GM15510 (cell line): Measurements from ENCODE around the gene WDR82.

Experiments used
- POLR2A ChIP-seq: IDR thresholded peaks from 3 replicates; pipeline ENCODE4 v1.6.1; 2011; ENCODE audit warnings: borderline replicate concordance; ENCODE audit not compliant: insufficient read length; ENCODE audit errors: extremely low read depth

Gene WDR82

DNA sequence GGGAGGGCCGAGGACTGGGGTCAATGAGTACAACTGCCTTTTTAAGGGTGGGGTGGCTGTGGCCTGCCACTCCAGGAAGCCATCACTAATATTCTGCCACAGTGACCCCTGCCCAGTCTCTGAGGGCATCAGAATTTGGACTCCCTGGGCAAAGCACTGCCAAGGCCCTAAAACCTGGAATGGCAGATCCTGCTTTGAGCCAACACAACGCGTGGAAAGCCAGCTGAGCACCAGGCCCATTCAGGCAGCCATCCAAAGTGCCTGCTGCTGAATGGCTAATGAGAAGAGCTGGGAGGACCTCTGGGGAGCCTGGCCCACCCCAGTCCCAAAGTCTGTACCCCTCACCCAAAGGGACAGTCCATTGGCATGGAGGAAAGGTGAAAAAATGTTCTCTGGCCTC lies 44.5 kb downstream of the WDR82 start:
- no peak for TF ChIP-seq POLR2A

DNA sequence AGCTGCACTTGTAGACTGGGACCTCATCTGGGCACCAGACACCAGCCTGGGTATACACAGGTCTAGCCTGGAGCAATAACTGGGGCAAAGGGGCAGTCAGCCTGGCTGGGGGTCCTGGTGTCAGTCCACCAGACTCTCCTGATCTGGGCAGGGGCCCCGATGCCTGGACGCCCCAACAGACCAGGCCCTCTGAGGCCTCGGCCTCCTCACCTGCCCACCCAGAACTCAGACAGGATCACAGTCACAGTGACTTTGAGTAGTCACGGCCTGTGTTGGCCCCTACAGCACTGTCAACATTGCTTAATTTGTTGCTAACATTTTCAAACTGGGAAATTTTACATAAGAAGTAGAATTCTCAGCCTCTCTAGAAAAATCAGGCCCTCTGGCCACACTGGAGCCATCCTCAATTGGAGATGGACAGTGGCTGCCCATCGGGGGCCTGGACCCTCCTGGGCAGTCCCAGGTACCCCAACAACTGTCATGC lies 45.3 kb downstream of the WDR82 start:
- TF ChIP-seq POLR2A, result no peak

DNA sequence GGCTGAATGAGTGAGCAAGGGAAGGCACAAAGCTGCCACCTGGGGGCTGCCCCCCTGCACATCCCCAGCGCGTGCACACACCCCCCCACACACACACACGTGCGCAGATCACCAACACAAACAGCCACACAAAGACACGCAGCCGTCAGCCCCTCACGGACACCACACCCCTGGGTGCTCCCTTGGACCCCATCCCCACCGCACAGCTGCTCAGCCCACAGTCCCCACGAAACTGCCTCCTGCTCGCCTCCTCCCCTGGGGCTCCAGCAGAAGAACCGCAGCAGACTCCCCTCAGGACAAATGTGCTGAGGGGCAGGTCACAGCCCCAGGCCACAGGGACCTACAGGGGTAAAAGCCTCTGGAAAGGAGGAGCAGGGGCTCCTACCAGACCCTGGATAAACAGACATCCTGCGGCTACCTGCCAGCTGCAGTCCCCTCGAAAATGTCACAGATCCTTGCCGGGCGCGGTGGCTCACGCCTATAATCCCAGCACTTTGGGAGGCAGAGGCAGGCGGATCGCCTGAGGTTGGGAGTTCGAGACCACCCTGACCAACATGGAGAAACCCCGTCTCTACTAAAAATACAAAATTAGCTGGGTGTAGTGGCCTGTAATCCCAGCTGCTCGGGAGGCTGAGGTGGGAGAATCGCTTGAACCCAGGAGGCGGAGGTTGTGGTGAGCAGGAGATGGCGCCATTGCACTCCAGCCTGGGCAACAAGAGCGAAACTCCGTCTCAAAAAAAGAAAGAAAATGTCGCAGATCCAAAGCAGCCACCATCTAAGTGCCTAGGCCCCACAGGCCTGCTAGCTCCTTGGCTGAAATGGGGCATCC lies 46.0 kb downstream of the WDR82 start:
- no peak for TF ChIP-seq POLR2A

DNA sequence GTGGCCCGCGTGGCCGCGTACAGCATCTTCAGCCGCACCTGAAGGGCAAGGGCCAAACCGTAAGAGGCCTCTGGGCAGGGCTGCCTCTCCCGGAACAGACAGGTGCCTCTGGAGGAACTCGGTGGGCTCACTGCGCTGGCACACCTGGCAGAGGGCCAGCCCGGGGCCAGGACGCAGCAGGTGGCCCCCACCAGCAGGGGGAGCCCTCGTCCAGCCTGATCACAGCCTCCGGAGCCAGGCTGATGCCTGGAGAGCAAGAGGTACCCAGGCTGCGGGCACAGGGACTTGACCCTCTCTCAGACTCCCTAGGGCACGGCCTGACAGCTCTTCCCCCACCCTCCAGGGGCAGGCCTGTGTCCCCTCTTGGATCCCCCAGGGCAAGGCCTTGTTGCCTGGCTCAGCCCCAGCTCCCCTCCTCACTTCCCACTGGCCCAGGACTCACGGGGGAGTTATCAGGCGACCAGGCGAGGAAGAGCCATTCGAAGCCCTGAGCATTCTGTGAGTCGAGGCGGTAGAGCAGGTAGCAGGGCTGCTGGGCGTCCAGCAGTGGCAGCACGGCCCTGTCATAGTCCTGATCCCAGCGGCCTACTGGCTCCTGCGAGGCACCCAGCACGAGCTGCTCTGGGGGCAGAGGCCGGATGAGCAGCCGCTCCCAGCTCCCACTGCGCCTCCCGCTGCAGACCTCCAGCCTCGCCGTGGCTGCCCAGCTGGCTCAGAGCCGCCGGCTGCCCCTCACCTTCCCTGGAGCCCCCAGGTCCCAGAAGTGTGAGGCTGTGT lies 46.8 kb downstream of the WDR82 start:
- no peak for TF ChIP-seq POLR2A

DNA sequence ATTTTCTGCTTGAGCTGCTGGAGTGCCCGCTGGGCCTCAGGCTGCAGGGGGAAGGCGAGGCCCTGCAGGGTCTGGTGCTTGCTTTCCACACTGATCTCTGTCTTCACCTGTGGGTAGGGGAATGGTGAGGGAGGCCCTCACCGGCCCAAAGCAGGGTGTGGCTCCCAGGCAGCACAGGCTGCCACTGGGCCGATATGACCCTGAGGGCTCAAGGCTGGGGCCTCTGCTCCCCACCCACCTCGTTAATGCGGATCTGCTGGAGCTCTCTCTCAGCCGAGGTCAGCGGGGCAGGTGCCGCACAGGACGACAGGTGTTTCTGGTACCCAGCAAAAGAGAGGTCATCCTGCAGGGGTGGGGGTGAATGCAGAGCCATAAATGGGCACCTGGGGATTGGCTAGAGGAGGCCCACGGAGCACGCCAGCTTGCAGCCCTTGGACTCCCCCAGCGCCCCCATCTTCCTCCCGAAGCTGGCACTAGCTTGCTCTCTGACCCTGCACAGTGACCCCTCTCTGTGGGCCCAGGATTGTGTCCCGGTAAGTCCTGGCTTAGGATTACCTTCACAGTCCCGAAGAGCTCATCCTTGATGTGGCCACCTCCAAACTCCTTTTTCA lies 47.5 kb downstream of the WDR82 start:
- TF ChIP-seq POLR2A, result no peak

DNA sequence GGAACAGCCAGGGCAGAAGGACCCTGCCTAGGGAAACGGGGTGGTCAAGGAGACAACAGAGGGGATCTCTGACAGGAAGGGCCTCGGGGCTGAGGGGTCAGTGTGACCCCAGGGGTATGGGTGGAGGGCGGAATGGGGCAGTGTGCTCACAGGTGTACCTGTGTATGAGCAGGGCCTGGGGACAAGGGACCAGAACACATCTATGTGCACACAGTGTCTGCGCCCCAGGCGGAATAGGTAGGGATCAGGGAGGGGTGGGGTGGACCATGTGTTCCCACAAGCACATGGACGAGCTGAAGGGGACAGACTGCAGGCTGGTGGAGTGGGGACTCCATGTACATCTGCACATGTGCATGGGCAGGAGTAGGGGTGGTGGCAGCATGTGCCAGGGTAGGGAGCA lies 48.0 kb downstream of the WDR82 start:
- no peak for TF ChIP-seq POLR2A

DNA sequence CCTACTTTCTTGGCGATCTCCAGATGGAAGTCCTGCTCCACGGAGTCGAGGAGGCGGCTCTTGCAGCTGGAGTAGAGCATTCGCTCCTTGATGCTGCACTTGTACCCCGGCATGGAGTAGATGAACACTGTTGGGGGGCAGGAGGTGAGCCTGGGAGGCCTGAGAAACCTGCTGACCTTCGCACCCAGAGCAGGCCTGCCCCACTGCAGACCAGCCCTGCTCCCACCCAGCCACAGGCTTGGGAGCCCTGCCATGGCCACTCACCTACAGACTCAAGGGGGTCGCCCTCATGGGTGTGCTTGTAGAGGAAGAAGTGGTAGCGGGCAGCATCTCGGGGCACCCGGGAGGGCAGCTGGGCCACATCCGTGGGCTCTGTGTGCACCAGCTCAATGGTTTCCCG lies 48.8 kb downstream of the WDR82 start:
- TF ChIP-seq POLR2A, result no peak

DNA sequence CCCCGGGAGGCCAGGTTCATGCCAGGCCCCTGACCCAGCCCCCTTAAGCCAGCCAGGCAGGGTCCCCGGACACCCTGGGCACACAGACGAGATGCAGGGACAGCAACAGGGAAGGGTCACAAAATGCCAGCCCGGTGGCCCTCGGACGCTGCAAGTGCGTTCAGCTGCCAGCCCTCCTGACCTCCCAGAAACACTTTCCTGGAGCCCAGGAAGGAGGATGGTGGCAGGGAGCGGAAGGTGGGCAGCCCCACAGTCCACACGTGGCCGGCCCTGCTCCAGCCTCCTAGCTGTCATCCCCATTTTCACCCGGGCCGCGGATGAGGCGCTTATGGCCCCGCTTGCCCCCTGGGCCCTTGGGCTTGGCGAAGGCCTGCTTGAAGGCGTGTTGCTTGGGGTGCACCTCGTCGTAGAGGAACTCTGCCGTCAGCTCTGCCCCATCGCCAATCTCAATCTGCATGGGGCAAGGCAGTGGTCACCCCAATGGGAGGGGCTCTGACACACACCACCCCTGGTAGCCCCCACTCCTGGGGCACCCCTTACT lies 49.6 kb downstream of the WDR82 start:
- no peak for TF ChIP-seq POLR2A

DNA sequence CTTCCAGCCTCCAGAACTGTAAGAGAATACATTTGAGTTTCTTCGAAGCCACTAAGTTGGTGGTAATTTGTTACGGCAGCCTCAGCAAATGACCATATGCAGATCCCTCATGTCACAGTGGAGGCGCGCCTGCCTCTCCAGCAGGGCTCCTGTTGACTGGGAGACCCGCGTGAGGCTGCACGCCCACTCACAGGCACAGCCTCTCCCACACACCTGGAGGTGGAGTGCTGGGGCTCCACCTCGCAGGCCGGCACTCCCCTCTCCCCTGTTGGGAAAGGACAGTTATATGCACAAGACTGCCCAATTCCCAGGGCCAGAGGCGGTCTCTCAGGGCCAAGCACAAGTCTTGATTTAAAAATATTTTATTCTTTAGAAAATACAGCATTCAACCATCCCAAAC lies 50.2 kb downstream of the WDR82 start:
- no peak for TF ChIP-seq POLR2A

DNA sequence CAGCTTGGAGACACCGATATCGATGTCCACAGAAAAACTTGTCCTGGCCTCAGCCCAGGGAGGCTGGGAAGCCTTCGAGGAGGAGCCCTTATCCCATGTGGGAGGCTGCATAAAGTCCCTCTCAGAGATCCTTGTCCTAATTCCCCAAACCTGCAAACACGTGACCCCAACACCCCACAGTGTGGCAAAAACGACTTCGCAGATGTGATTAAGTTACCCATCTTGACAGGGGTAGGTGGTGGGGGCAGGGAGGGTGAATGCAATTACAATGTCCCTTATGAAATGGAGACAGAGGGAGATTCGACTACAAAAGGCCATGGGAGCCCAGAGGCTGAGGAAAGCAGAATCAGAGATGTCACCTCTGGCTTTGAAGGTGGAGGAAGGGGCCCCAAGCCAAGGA lies 50.7 kb downstream of the WDR82 start:
- TF ChIP-seq POLR2A, result no peak

DNA sequence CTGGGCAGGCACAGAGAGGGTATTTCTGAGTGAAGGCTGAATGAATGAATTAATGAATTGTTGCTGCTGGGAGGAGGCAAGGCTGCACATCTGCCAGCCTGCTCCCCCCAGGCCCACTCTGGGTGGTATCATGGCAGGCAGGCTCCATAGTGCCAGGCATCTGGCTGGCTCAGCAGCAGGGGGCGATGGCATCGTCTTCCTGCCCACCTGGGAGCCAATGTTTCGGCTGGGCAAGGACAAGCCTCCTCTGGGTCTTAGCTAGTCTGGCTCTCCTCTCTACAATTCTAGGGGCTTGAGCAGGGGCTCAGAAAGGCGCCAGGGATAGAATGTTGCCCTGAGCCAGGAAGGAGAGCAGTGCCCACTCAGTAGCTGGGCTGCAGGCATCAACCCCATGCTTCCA lies 51.3 kb downstream of the WDR82 start:
- TF ChIP-seq POLR2A, result no peak

DNA sequence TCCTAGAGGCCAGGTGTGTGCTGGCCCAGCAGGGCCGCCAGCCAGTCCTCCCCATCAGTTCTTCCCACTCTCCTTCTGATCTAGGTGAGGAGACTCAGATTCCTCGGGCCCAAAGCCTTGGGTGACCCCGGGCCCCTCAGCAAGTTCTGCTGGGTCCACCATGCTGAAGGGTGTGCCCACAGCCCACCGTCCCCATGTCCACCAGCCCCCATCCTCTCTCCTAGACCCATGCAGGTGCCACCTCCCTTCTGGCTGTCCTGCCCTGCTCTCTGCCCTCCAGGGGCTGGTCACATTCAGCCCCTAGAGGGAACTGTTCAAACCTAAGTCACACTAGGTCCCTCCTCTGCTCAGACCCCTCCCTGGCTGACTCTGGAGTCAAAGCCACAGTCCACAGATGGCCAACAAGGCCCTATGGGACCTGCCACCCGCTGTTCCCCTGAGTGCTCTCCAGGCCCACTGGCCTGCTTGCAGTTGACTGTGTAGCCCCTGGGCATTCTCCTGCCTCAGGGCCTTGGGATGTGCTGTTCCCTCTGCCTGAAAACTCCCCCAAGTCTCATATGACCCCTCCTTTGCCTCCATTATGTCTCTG lies 52.1 kb downstream of the WDR82 start:
- no peak for TF ChIP-seq POLR2A

DNA sequence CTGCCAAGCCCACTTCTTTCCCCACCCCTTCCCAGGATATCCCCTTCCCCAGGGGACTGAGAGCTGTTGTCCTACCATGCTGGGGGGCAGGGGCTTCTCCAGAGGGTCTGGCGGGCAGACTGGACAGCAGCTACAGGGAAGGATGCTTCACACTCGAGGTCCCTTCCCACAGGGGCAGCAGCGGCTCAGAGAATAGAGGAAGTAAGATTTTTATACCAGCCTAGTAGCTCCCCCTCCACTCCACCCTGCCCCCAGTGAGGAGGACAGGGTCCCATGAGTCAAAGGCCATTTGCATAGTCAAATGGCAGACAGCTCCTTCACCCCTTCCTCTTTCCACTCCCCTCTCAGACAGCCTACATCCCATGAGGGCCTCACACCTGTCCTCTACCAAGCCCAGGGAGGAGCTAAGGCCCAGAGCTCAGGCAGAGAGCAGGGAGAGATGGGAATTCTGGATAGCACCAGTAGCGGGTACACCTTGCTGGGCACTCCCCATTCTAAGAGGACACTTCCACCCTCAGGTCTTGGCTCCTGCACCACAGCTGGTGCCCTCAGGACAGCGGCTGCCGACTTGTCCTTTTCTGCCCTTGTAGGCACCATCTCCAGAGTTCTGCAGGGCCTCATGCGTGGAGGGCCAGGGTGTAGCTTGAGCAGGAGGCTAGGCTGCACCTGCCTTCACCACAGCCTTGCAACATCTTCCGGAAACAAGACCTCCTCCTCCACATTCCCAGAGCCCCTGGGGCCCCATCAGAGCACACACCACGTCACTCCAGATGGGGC lies 52.8 kb downstream of the WDR82 start, which contains the start of gene TLR9:
Gene TLR9 (minus strand): TSS at position 194 of the 777 bp plus-strand sequence. CDS start 116 bp downstream, at position 78.
- peak; percentile 81 for TF ChIP-seq POLR2A

DNA sequence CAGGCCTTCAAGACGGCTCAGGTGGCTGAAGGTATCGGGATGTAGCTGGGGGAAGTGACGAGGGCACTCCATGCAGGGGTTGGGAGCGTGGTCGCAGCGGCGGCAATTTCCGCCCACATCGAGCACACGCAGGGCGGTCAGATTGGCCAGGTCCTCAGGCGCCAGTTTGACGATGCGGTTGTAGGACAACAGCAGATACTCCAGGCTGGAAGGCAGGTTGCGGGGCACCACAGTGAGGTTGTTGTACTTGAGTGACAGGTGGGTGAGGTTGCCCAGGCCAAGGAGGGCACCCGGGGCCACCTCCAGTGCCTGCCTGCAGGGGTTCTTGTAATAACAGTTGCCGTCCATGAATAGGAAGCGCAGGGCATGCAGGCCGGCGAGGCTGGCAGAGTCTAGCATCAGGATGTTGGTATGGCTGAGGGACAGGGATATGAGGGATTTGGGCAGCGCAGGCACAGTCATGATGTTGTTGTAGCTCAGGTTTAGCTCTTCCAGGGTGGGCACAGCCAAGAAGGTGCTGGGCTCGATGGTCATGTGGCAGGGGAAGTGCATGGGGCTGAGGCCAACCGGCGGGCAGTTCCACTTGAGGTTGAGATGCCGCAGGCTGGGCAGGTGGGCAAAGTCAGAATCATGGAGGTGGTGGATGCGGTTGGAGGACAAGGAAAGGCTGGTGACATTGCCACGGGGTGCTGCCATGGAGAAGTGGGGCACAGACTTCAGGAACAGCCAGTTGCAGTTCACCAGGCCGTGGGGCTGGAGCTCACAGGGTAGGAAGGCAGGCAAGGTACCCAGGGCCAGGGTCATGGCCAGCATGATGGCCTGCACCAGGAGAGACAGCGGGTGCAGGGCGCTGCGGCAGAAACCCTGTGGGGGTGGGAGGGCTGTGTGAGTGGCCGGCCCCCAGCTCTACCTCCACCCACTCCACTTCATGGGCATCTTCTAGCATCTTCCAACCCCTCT lies 54.7 kb downstream of the WDR82 start:
- TF ChIP-seq POLR2A, result no peak
